SW 1271 (cell line): ENCODE data around the gene POU2AF1.
"Not testable (repeated sequence)": the region's sequence is repeated elsewhere in the genome, so short reads cannot be mapped to it uniquely, and the experiment has no call there.

Source experiments
- DNase-seq, 2 experiments: peaks; one replicate each; lab custom pipeline; 2025; lab: John Stamatoyannopoulos, UW

The POU2AF1 gene

GRCh38 chr11:111347002-111347722 lies 31.9 kb downstream of the POU2AF1 start:
- DNase-seq = no peak

GRCh38 chr11:111344032-111344431 lies 35.0 kb downstream of the POU2AF1 start:
- DNase-seq = no peak

GRCh38 chr11:111342329-111342728 lies 36.7 kb downstream of the POU2AF1 start:
- no peak for DNase-seq

- DNase-seq = no peak
Measured at GRCh38 chr11:111339758-111340388, 39.2 kb downstream of the POU2AF1 start.

GRCh38 chr11:111336582-111337256 lies 42.4 kb downstream of the POU2AF1 start:
- no peak for DNase-seq

GRCh38 chr11:111336062-111336461 lies 43.0 kb downstream of the POU2AF1 start:
- no peak for DNase-seq

GRCh38 chr11:111335549-111335948 lies 43.5 kb downstream of the POU2AF1 start:
- DNase-seq = no peak

GRCh38 chr11:111334532-111335502 lies 44.3 kb downstream of the POU2AF1 start:
- DNase-seq = no peak

- DNase-seq = no peak
Measured at GRCh38 chr11:111331711-111332479, 47.2 kb downstream of the POU2AF1 start.

GRCh38 chr11:111330234-111330893 lies 48.7 kb downstream of the POU2AF1 start:
- no peak for DNase-seq

- no peak for DNase-seq
Measured at GRCh38 chr11:111329306-111330204, 49.5 kb downstream of the POU2AF1 start.

GRCh38 chr11:111327908-111328624 lies 51.0 kb downstream of the POU2AF1 start:
- no peak for DNase-seq

- no peak for DNase-seq
Measured at GRCh38 chr11:111326824-111327223, 52.3 kb downstream of the POU2AF1 start.

GRCh38 chr11:111325259-111325658 lies 53.8 kb downstream of the POU2AF1 start:
- no peak for DNase-seq

- DNase-seq = no peak
Measured at GRCh38 chr11:111324277-111324720, 54.8 kb downstream of the POU2AF1 start.

- no peak for DNase-seq
Measured at GRCh38 chr11:111322534-111322933, 56.5 kb downstream of the POU2AF1 start.

GRCh38 chr11:111320728-111321568 lies 58.1 kb downstream of the POU2AF1 start:
- no peak for DNase-seq

- not testable (repeated sequence) for DNase-seq
Measured at GRCh38 chr11:111320199-111320598, 58.9 kb downstream of the POU2AF1 start.
